H1 (cell line): ENCODE measurements around the gene POLD1. TPM values are rescaled to one million over a fixed set of nuclear protein-coding genes. Genes with fewer than 3 reads are reported as not detected.

ENCODE experiments used
- CTCF ChIA-PET: fragments of 300-600 bp; sonication (Branson Sonifier 250); formaldehyde crosslinking; loops from one replicate; lab custom pipeline; 2021; ENCODE audit not compliant: partially characterized antibody; lab: Charles Lee
- POLR2A ChIA-PET: fragments of 300-600 bp; sonication (Branson Sonifier 250); formaldehyde crosslinking; loops from one replicate; lab custom pipeline; 2021; ENCODE audit warnings: inconsistent platforms; ENCODE audit not compliant: partially characterized antibody; lab: Charles Lee
- DNase-seq, 2 experiments: peaks; one replicate each; pipeline versions ENCODE4 v3.0.0 to v3.0.0-alpha.2; 2010 to 2022; ENCODE audit warnings: low spot score in 2 of 2, low read depth in 1 of 2, mixed read lengths in 1 of 2
- FAIRE-seq: peaks from 2 replicates; lab custom pipeline; 2011; peaks lifted over from hg19 to GRCh38; lab: Jason Lieb, UNC
- H2AFZ ChIP-seq: 2 replicates; pipeline ENCODE4 v1.8.1; 2012; ENCODE audit warnings: low read length, inconsistent platforms
- H2AK5ac ChIP-seq: 2 replicates; pipeline ENCODE4 v1.6.1; 2013; ENCODE audit warnings: low read depth, low read length
- H2BK120ac ChIP-seq: replicated peaks from 2 replicates; pipeline ENCODE3; 2013; ENCODE audit warnings: low read depth, low read length, inconsistent platforms
- H2BK12ac ChIP-seq: 2 replicates; pipeline ENCODE4 v1.6.1; 2013; ENCODE audit warnings: low read depth, low read length
- H2BK15ac ChIP-seq: 2 replicates; pipeline ENCODE4 v1.6.1; 2013; ENCODE audit warnings: low read length
- H2BK20ac ChIP-seq: 2 replicates; pipeline ENCODE4 v1.6.1; 2013; ENCODE audit warnings: low read length
- H2BK5ac ChIP-seq: 2 replicates; pipeline ENCODE4 v1.6.1; 2013; ENCODE audit warnings: low read depth, low read length
- H3K14ac ChIP-seq: 2 replicates; pipeline ENCODE4 v1.6.1; 2013; ENCODE audit warnings: inconsistent platforms; ENCODE audit not compliant: insufficient read length
- H3K18ac ChIP-seq: 2 replicates; pipeline ENCODE4 v1.6.1; 2013; ENCODE audit warnings: low read length; ENCODE audit errors: extremely low read depth
- H3K23ac ChIP-seq: 2 replicates; pipeline ENCODE4 v1.6.1; 2013; ENCODE audit warnings: inconsistent platforms; ENCODE audit not compliant: insufficient read length
- H3K23me2 ChIP-seq: 2 replicates; pipeline ENCODE4 v1.6.1; 2013; ENCODE audit warnings: low read depth, low read length
- H3K27ac ChIP-seq: 2 replicates; pipeline ENCODE4 v1.6.1; 2011; ENCODE audit warnings: low read depth, low read length, inconsistent platforms
- H3K27me3 ChIP-seq, 4 experiments: replicated peaks in 1 of 4; 1 replicate in 1 of 4; 2 replicates in 3 of 4; pipeline versions ENCODE4 v1.6.1 to v1.8.1; 2011 to 2013; ENCODE audit warnings: low read length in 3 of 4, mild to moderate bottlenecking in 3 of 4, inconsistent platforms in 2 of 4, mixed read lengths in 2 of 4, moderate library complexity in 1 of 4; ENCODE audit not compliant: control insufficient read depth in 3 of 4, insufficient read depth in 3 of 4; ENCODE audit errors: extremely low read depth in 1 of 4
- H3K36me3 ChIP-seq, 4 experiments: 2 replicates each; pipeline versions ENCODE4 v1.6.1 to v1.8.1; 2011 to 2013; ENCODE audit warnings: mild to moderate bottlenecking in 4 of 4, low read length in 3 of 4, moderate library complexity in 2 of 4, control low read depth in 1 of 4, inconsistent platforms in 1 of 4; ENCODE audit not compliant: insufficient read depth in 4 of 4, control insufficient read depth in 2 of 4
- H3K4ac ChIP-seq: replicated peaks from 2 replicates; pipeline ENCODE3; 2013; ENCODE audit warnings: low read length, low read depth, mixed read lengths, inconsistent platforms; ENCODE audit not compliant: insufficient read length
- H3K4me1 ChIP-seq, 4 experiments: replicated peaks in 1 of 4; 1 replicate in 1 of 4; 2 replicates in 3 of 4; pipeline versions ENCODE4 v1.6.1 to v1.8.1; 2011 to 2013; ENCODE audit warnings: low read length in 3 of 4, inconsistent platforms in 2 of 4, mixed read lengths in 1 of 4; ENCODE audit not compliant: insufficient read depth in 4 of 4, control insufficient read depth in 3 of 4
- H3K4me2 ChIP-seq, 2 experiments: 2 replicates each; pipeline versions ENCODE4 v1.6.1 to v1.8.1; 2011 to 2013; ENCODE audit warnings: low read depth in 2 of 2, low read length in 2 of 2, control low read depth in 1 of 2, inconsistent platforms in 1 of 2, mild to moderate bottlenecking in 1 of 2; ENCODE audit not compliant: insufficient read depth in 1 of 2
- H3K4me3 ChIP-seq, 4 experiments: fragments of 200-600, 300-600 bp in 1 of 4; sonication (generic), shearing (Covaris generic), sonication (Bioruptor Twin) in 1 of 4; 2 replicates each; pipeline versions ENCODE4 v1.5.1 to v1.8.1; 2011 to 2016; ENCODE audit warnings: low read length in 4 of 4, low read depth in 3 of 4, control low read depth in 2 of 4, inconsistent platforms in 2 of 4, mild to moderate bottlenecking in 2 of 4, mixed read lengths in 1 of 4, moderate library complexity in 1 of 4; ENCODE audit not compliant: insufficient read depth in 2 of 4; ENCODE audit errors: extremely low read depth in 1 of 4
- H3K56ac ChIP-seq: replicated peaks from 2 replicates; pipeline ENCODE3; 2013; ENCODE audit warnings: low read depth, mild to moderate bottlenecking, mixed read lengths, low read length, inconsistent platforms; ENCODE audit not compliant: insufficient read length
- H3K79me1 ChIP-seq: 2 replicates; pipeline ENCODE4 v1.6.1; 2013; ENCODE audit warnings: low read depth, low read length, control low read depth
- H3K79me2 ChIP-seq, 2 experiments: 2 replicates each; pipeline versions ENCODE4 v1.6.1 to v1.8.1; 2012 to 2013; ENCODE audit warnings: low read length in 2 of 2, mild to moderate bottlenecking in 2 of 2, inconsistent platforms in 1 of 2; ENCODE audit not compliant: insufficient read depth in 2 of 2, control insufficient read depth in 1 of 2
- H3K9ac ChIP-seq, 4 experiments: replicated peaks in 1 of 4; 1 replicate in 1 of 4; 2 replicates in 3 of 4; pipeline versions ENCODE4 v1.6.1 to v1.8.1; 2011 to 2013; ENCODE audit warnings: low read depth in 3 of 4, low read length in 3 of 4, control low read depth in 2 of 4, mild to moderate bottlenecking in 2 of 4, moderate library complexity in 2 of 4, inconsistent platforms in 1 of 4; ENCODE audit errors: extremely low read depth in 1 of 4
- H3K9me3 ChIP-seq, 2 experiments: 2 replicates each; pipeline versions ENCODE4 v1.6.1 to v1.8.1; 2012 to 2013; ENCODE audit warnings: mild to moderate bottlenecking in 2 of 2, moderate library complexity in 2 of 2, control low read depth in 1 of 2, inconsistent platforms in 1 of 2, low read depth in 1 of 2, low read length in 1 of 2, mixed read lengths in 1 of 2; ENCODE audit not compliant: insufficient read depth in 2 of 2
- H4K20me1 ChIP-seq, 2 experiments: replicated peaks in 1 of 2; 2 replicates each; pipeline versions ENCODE3 to v1.8.1; 2011 to 2013; ENCODE audit warnings: inconsistent platforms in 2 of 2, low read length in 2 of 2, mild to moderate bottlenecking in 1 of 2; ENCODE audit not compliant: insufficient read depth in 2 of 2, control insufficient read depth in 1 of 2
- H4K5ac ChIP-seq: 2 replicates; pipeline ENCODE4 v1.6.1; 2013; ENCODE audit warnings: low read length, low read depth, mixed read lengths, inconsistent platforms; ENCODE audit not compliant: insufficient read length
- H4K8ac ChIP-seq: 2 replicates; pipeline ENCODE4 v1.8.0; 2013; ENCODE audit warnings: mild to moderate bottlenecking, moderate library complexity, low read length, inconsistent platforms; ENCODE audit not compliant: insufficient read depth; ENCODE audit errors: extremely low read depth
- H4K91ac ChIP-seq: replicated peaks from 2 replicates; pipeline ENCODE3; 2013; ENCODE audit warnings: low read length, mixed read lengths, inconsistent platforms; ENCODE audit not compliant: insufficient read length
- CREB1 ChIP-seq: IDR thresholded peaks from 2 replicates; pipeline ENCODE4 v1.6.1; 2012; ENCODE audit warnings: inconsistent platforms
- POLR2A ChIP-seq, 2 experiments: IDR thresholded peaks; 1 replicate in 1 of 2; 2 replicates in 1 of 2; pipeline ENCODE4 v1.6.1; 2011; ENCODE audit warnings: low read depth in 2 of 2, low read length in 2 of 2, mild to moderate bottlenecking in 2 of 2; ENCODE audit errors: control extremely low read depth in 1 of 2
- SP1 ChIP-seq: IDR thresholded peaks from 2 replicates; pipeline ENCODE4 v1.6.1; 2011; ENCODE audit warnings: low read depth, low read length
- WGBS, 2 experiments: shearing (Covaris generic) in 1 of 2; methylation state at CpG; one replicate each; pipeline versions ENCODE4 v1.1.6 to v1.1.7; 2013 to 2015; ENCODE audit warnings: low lambda C conversion rate in 2 of 2, mixed read lengths in 2 of 2, inconsistent platforms in 1 of 2, low coverage in 1 of 2, missing lambda C conversion rate in 1 of 2; ENCODE audit not compliant: insufficient replicate concordance in 2 of 2, insufficient coverage in 1 of 2, insufficient read length in 1 of 2; ENCODE audit errors: extremely low coverage in 1 of 2, missing lambda C conversion rate in 1 of 2; 5-methylcytosine and 5-hydroxymethylcytosine counted together
- polyA plus RNA-seq, 7 experiments: library from polyadenylated mRNA; depleted of rRNA in 3 of 7; stranded (reverse) in 5 of 7; unstranded in 2 of 7; fragments of >200 nt in 5 of 7; fragments of 200-250 nt in 2 of 7; gene quantifications; 1 replicate in 5 of 7; 2 replicates in 1 of 7; 4 replicates in 1 of 7; pipeline versions ENCODE4 v1.2.1 to v1.2.3, GENCODE V29; 2011 to 2013; ENCODE audit warnings: missing spikeins in 2 of 7, mixed read lengths in 2 of 7
- total RNA-seq: library from RNA; stranded (reverse); fragmentation: NEBNext Ultra II Directional; extraction: Animal tissue kit (Norgen Biotek cat#: 25700); gene quantifications from 2 replicates; pipeline ENCODE4 v1.2.1, GENCODE V29; 2021

The POLD1 gene
- total and polyA plus RNA-seq, 2 of the 8 experiments (the other 6 are each of a cell fraction or from before 2014, with no cell fraction given) = 141 to 142 TPM

- Histone ChIP-seq H2AFZ (no peak overlapping the region), H3K9me3 (no peaks in the 10 kb centered on the region), H4K5ac (no peak overlapping the region), H4K91ac (no peak overlapping the region), H3K79me1 (no peaks in the 10 kb centered on the region; the same call in 1 of the 2 replicates), H2BK20ac (no peak overlapping the region), H2BK120ac (no peak overlapping the region), H2BK12ac (no peak overlapping the region), H3K4me2 (peak overlapping the region; percentile 18 to 65; a peak in 3 of 4 replicates), H3K4me3 (peak overlapping the region; percentile 14 to 52 (median 27); a peak in 6 of 8 replicates), H3K18ac (no peak overlapping the region; the same call in 1 of the 2 replicates), H3K14ac (no peak overlapping the region), H3K9ac (no peak overlapping the region), H2BK15ac (no peak overlapping the region), H3K4me1 (peaks cover 0 to 4% (median 1%) of the 10 kb centered on the region in 4 experiments; a peak in 3 of 7 replicates), H3K27ac (no peak overlapping the region), H3K23ac (no peak overlapping the region), H3K79me2 (no peaks in the 10 kb centered on the region)
- no peak for TF ChIP-seq CREB1
- peak; percentile 62 for TF ChIP-seq SP1
- TF ChIP-seq POLR2A (IDR thresholded peaks at IDR 0.05; ENCODE audit: control extremely low read depth in 1 of 2, low read depth in 2 of 2, low read length in 2 of 2) = no peak
- TF ChIP-seq, all 59 proteins: peak for 1
- no peaks in the 10 kb centered on the region for H3K23me2 ChIP-seq
- no peaks in the 10 kb centered on the region for H3K27me3 ChIP-seq
- H3K36me3 ChIP-seq = peaks cover 12 to 37% (median 31%) of the 10 kb centered on the region in 4 experiments
- no peak overlapping the region for H3K4ac ChIP-seq
- peaks cover 5% of the 10 kb centered on the region in 2 experiments for H4K20me1 ChIP-seq
- H2BK5ac ChIP-seq = no peak overlapping the region
- no peak overlapping the region for H2AK5ac ChIP-seq
- H3K56ac ChIP-seq = no peak overlapping the region
- ChIA-PET POLR2A (interaction anchor here (1.7 to 1.9 kb wide), 2 partner anchors 10 to 44 kb away, joined by 5 to 7 read pairs; no protein-coding TSS in a partner anchor), CTCF (interaction anchor here (1.0 to 3.3 kb wide), 3 partner anchors 9 to 84 kb away, joined by 4 to 11 read pairs (median 9); no protein-coding TSS in a partner anchor)
- no peak overlapping the region for H4K8ac ChIP-seq
- DNase-seq (peak in 1 of 2 experiments; percentile 83), FAIRE-seq (no peak)
- 29% methylated on average over 4 of the region's 7 CpGs; no CpG with 5 or more reads in 1 of the 2 experiments for WGBS, 2 experiments
Measured at GRCh38 chr19:50377051-50377461, 7.1 kb upstream of the POLD1 start.
